Adrenal gland (tissue), 5 donors: ENCODE data around the gene NUP88.
"Not testable (repeated sequence)": the region's sequence is repeated elsewhere in the genome, so short reads cannot be mapped to it uniquely, and the experiment has no call there.

ENCODE experiments used
- CTCF ChIP-seq, 6 experiments: fragments of 450-650 bp in 4 of 6; fragments of 200-600 bp in 2 of 6; sonication (generic) in 1 of 6; IDR thresholded peaks; 1 replicate in 5 of 6; 2 replicates in 1 of 6; pipeline versions ENCODE4 v1.5.1 to v1.8.0; 2016 to 2021; ENCODE audit warnings: antibody characterized with exemption in 6 of 6, mild to moderate bottlenecking in 2 of 6, moderate library complexity in 1 of 6
- POLR2A ChIP-seq, 2 donors: fragments of 450-650 bp; IDR thresholded peaks; one replicate each; pipeline ENCODE4 v1.6.1; 2017; ENCODE audit warnings: antibody characterized with exemption in 2 of 2, mild to moderate bottlenecking in 2 of 2, moderate library complexity in 1 of 2
- donor health status: DM: no; HTN: no; CAD: no.

- TF ChIP-seq POLR2A, CTCF (IDR thresholded peaks at IDR 0.05): not testable (repeated sequence)
Measured at GRCh38 chr17:5435781-5436315, 16.4 kb upstream of the NUP88 start.
